OCI-M2 (cell line): ENCODE data around the gene FAM107B.
"Not testable (repeated sequence)": the region's sequence is repeated elsewhere in the genome, so short reads cannot be mapped to it uniquely, and the experiment has no call there.

ENCODE experiments used
- DNase-seq: peaks from one replicate; lab custom pipeline; 2025; ENCODE audit not compliant: unreplicated experiment; lab: John Stamatoyannopoulos, UW

The FAM107B gene

GRCh38 chr10:14696821-14697220, 77.9 kb downstream of the FAM107B start:
- DNase-seq, result no peak

- no peak for DNase-seq
These were observed 78.7 kb downstream of the FAM107B start for GRCh38 chr10:14695847-14696480.

- no peak for DNase-seq
These were observed 80.8 kb downstream of the FAM107B start for GRCh38 chr10:14693891-14694290.

GRCh38 chr10:14692344-14693076, 82.2 kb downstream of the FAM107B start:
- DNase-seq, result no peak

GRCh38 chr10:14691359-14691758, 83.3 kb downstream of the FAM107B start:
- no peak for DNase-seq

GRCh38 chr10:14688606-14689005, 86.1 kb downstream of the FAM107B start:
- DNase-seq, result no peak

GRCh38 chr10:14688189-14688588, 86.5 kb downstream of the FAM107B start:
- DNase-seq, result not testable (repeated sequence)

GRCh38 chr10:14687340-14687739, 87.4 kb downstream of the FAM107B start:
- DNase-seq, result no peak

GRCh38 chr10:14686356-14686755, 88.3 kb downstream of the FAM107B start:
- no peak for DNase-seq

GRCh38 chr10:14684354-14684753, 90.3 kb downstream of the FAM107B start:
- no peak for DNase-seq

GRCh38 chr10:14683256-14683655, 91.4 kb downstream of the FAM107B start:
- DNase-seq, result no peak

GRCh38 chr10:14681802-14682201, 92.9 kb downstream of the FAM107B start:
- DNase-seq, result no peak

- no peak for DNase-seq
These were observed 93.4 kb downstream of the FAM107B start for GRCh38 chr10:14681305-14681704.

- no peak for DNase-seq
These were observed 96.1 kb downstream of the FAM107B start for GRCh38 chr10:14678637-14679036.

- DNase-seq, result no peak
These were observed 98.0 kb downstream of the FAM107B start for GRCh38 chr10:14676732-14677131.

- DNase-seq, result no peak
These were observed 100.2 kb downstream of the FAM107B start for GRCh38 chr10:14674376-14675050.

- DNase-seq, result no peak
These were observed 101.4 kb downstream of the FAM107B start for GRCh38 chr10:14673189-14673861.

- no peak for DNase-seq
These were observed 103.3 kb downstream of the FAM107B start for GRCh38 chr10:14671386-14671831.

GRCh38 chr10:14670551-14671240, 104.0 kb downstream of the FAM107B start:
- no peak for DNase-seq

GRCh38 chr10:14669576-14669975, 105.1 kb downstream of the FAM107B start:
- DNase-seq, result no peak

- DNase-seq, result no peak
These were observed 106.9 kb downstream of the FAM107B start for GRCh38 chr10:14667781-14668180.
